WTC11 (cell line): Measurements from ENCODE around the gene MIB1. TPM values are rescaled to one million over a fixed set of nuclear protein-coding genes. Genes with fewer than 3 reads are reported as not detected.

Experiments used
- ATAC-seq: fragments of 200-7000 bp; cut with Tn5 transposase; 2 replicates; pipeline ENCODE4 v1.10.0; 2021; ENCODE audit warnings: mild to moderate bottlenecking, moderate library complexity
- CTCF ChIA-PET: fragments of 300-600 bp; sonication (Branson Sonifier 250); formaldehyde crosslinking; loops from one replicate; lab custom pipeline; 2021; ENCODE audit warnings: antibody characterized with exemption; lab: Charles Lee
- POLR2A ChIA-PET: fragments of 350-600 bp; sonication (Branson Sonifier 250); formaldehyde crosslinking; loops from one replicate; lab custom pipeline; 2021; ENCODE audit warnings: antibody characterized with exemption; lab: Charles Lee
- DNase-seq: peaks from one replicate; pipeline ENCODE4 v3.0.0; 2021; ENCODE audit warnings: low spot score
- H3K27ac Mint-ChIP-seq: 2 replicates; pipeline ENCODE4 v1.8.0; 2021; ENCODE audit warnings: mixed read lengths
- H3K27me3 Mint-ChIP-seq: 2 replicates; pipeline ENCODE4 v1.8.0; 2021; ENCODE audit warnings: low read depth, mild to moderate bottlenecking, moderate library complexity, mixed read lengths
- H3K36me3 Mint-ChIP-seq: 2 replicates; pipeline ENCODE4 v1.8.0; 2021; ENCODE audit warnings: mixed read lengths
- H3K4me1 Mint-ChIP-seq: 2 replicates; pipeline ENCODE4 v1.8.0; 2022; ENCODE audit warnings: mixed read lengths
- H3K4me3 Mint-ChIP-seq: 2 replicates; pipeline ENCODE4 v1.8.0; 2021; ENCODE audit warnings: mild to moderate bottlenecking, moderate library complexity, mixed read lengths
- H3K9me3 Mint-ChIP-seq: 2 replicates; pipeline ENCODE4 v1.8.0; 2021; ENCODE audit warnings: mixed read lengths
- ATF1 ChIP-seq: sonication (generic); formaldehyde crosslinking; IDR thresholded peaks from 2 replicates; pipeline ENCODE4 v1.8.1; 2023; ENCODE audit warnings: mild to moderate bottlenecking, moderate library complexity, missing genetic modification reagents
- CREB1 ChIP-seq: sonication (generic); formaldehyde crosslinking; IDR thresholded peaks from 2 replicates; pipeline ENCODE4 v1.8.0; 2023; ENCODE audit warnings: mild to moderate bottlenecking, missing genetic modification reagents
- CREM ChIP-seq: sonication (generic); formaldehyde crosslinking; IDR thresholded peaks from 2 replicates; pipeline ENCODE4 v1.8.1; 2022; ENCODE audit warnings: mild to moderate bottlenecking, missing genetic modification reagents, moderate library complexity
- E2F1 ChIP-seq: sonication (generic); formaldehyde crosslinking; IDR thresholded peaks from 2 replicates; pipeline ENCODE4 v1.8.0; 2022; ENCODE audit warnings: mild to moderate bottlenecking, missing genetic modification reagents
- ELF4 ChIP-seq: sonication (generic); formaldehyde crosslinking; IDR thresholded peaks from 2 replicates; pipeline ENCODE4 v1.8.1; 2022; ENCODE audit warnings: low read depth, mild to moderate bottlenecking, moderate library complexity, missing genetic modification reagents
- ETV6 ChIP-seq: sonication (generic); formaldehyde crosslinking; IDR thresholded peaks from 2 replicates; pipeline ENCODE4 v1.8.1; 2022; ENCODE audit warnings: mild to moderate bottlenecking, missing genetic modification reagents
- GABPB1 ChIP-seq: sonication (generic); formaldehyde crosslinking; IDR thresholded peaks from 2 replicates; pipeline ENCODE4 v1.8.1; 2023; ENCODE audit warnings: mild to moderate bottlenecking, missing genetic modification reagents
- IRF2 ChIP-seq: sonication (generic); formaldehyde crosslinking; IDR thresholded peaks from 2 replicates; pipeline ENCODE4 v1.8.0; 2022; ENCODE audit warnings: low read depth, missing genetic modification reagents, borderline replicate concordance
- NR2C2 ChIP-seq: sonication (generic); formaldehyde crosslinking; IDR thresholded peaks from 2 replicates; pipeline ENCODE4 v1.8.0; 2022; ENCODE audit warnings: mild to moderate bottlenecking, missing genetic modification reagents
- OVOL2 ChIP-seq: fragments of 250-450 bp; sonication (Bioruptor Pico); IDR thresholded peaks from 2 replicates; pipeline ENCODE4 v1.9.0; 2021; ENCODE audit warnings: mild to moderate bottlenecking, borderline replicate concordance
- RELA ChIP-seq: sonication (generic); formaldehyde crosslinking; IDR thresholded peaks from 2 replicates; pipeline ENCODE4 v1.8.1; 2022; ENCODE audit warnings: missing genetic modification reagents, mild to moderate bottlenecking, borderline replicate concordance
- SP1 ChIP-seq: sonication (generic); formaldehyde crosslinking; conservative IDR thresholded peaks from 2 replicates; pipeline ENCODE4 v1.8.1; 2022; ENCODE audit warnings: missing genetic modification reagents
- USF2 ChIP-seq: sonication (generic); formaldehyde crosslinking; IDR thresholded peaks from 2 replicates; pipeline ENCODE4 v1.8.1; 2023; ENCODE audit warnings: mild to moderate bottlenecking, missing genetic modification reagents, moderate library complexity
- ZNF138 ChIP-seq: sonication (generic); formaldehyde crosslinking; conservative IDR thresholded peaks from 2 replicates; pipeline ENCODE4 v1.8.1; 2022; ENCODE audit warnings: mild to moderate bottlenecking, moderate library complexity, missing genetic modification reagents
- ZNF232 ChIP-seq: sonication (generic); formaldehyde crosslinking; IDR thresholded peaks from 2 replicates; pipeline ENCODE4 v1.8.0; 2022; ENCODE audit warnings: mild to moderate bottlenecking, missing genetic modification reagents
- ZNF263 ChIP-seq: sonication (generic); formaldehyde crosslinking; IDR thresholded peaks from 2 replicates; pipeline ENCODE4 v1.8.1; 2022; ENCODE audit warnings: low read depth, mild to moderate bottlenecking, moderate library complexity, missing genetic modification reagents
- ZSCAN18 ChIP-seq: fragments of 250-450 bp; sonication (Bioruptor Pico); IDR thresholded peaks from 2 replicates; pipeline ENCODE4 v2.1.2; 2022; ENCODE audit warnings: mild to moderate bottlenecking, moderate library complexity
- total RNA-seq: library from RNA; stranded (reverse); gene quantifications from 3 replicates; pipeline ENCODE4 v1.2.3, GENCODE V29; 2021
- TF ChIP-seq, protein P1 (sequence below): sonication (generic); formaldehyde crosslinking; IDR thresholded peaks from 2 replicates; pipeline ENCODE4 v1.8.1; 2022; ENCODE audit warnings: low read depth, mild to moderate bottlenecking, moderate library complexity, missing genetic modification reagents, borderline replicate concordance
- TF ChIP-seq, protein P2 (sequence below): sonication (generic); formaldehyde crosslinking; IDR thresholded peaks from 2 replicates; pipeline ENCODE4 v1.8.1; 2022; ENCODE audit warnings: low read depth, missing genetic modification reagents, borderline replicate concordance
- TF ChIP-seq, protein P3 (sequence below): sonication (generic); formaldehyde crosslinking; IDR thresholded peaks from 2 replicates; pipeline ENCODE4 v1.8.1; 2023; ENCODE audit warnings: mild to moderate bottlenecking, missing genetic modification reagents
- TF ChIP-seq, protein P4 (sequence below): sonication (generic); formaldehyde crosslinking; IDR thresholded peaks from 2 replicates; pipeline ENCODE4 v1.8.1; 2022; ENCODE audit warnings: mild to moderate bottlenecking, moderate library complexity, missing genetic modification reagents

The MIB1 gene
- total RNA-seq, 1 experiment from 2014 or later, result 63.9 TPM

- TF ChIP-seq OVOL2 (CRISPR knock-in tag), result no peak
- TF ChIP-seq, all 79 proteins: peak for 0
Observed at GRCh38 chr18:21841570-21841969, 101.0 kb downstream of the MIB1 start (continued).

DNA sequence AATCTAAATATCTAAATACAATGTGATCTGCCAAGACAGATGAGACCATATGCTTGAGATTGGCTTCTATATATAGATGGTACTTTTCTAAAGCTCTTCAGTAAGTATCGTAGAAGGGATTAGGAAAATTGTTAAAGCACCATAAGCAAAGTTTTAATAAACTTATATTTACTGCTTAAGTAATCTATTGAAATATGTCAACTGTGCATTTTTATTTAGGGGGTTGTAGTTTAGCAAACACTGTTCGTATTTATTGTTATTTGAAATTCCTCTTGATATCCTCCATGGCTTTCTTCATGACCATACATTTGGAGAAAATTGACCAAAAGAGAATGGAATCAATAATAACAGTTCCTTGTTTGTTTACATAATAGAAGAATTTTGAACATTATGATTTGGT, 102.7 kb downstream of the MIB1 start:
- POLR2A ChIA-PET, result no interaction called here
- TF ChIP-seq ZSCAN18 (CRISPR knock-in tag) (no peak), ZNF232 (CRISPR knock-in tag) (no peak), SP1 (CRISPR knock-in tag) (no peak), USF2 (CRISPR knock-in tag) (no peak), CREB1 (no peak), CREM (no peak), GABPB1 (CRISPR knock-in tag) (no peak), ATF1 (CRISPR knock-in tag) (no peak), ZNF263 (CRISPR knock-in tag) (no peak), ELF4 (CRISPR knock-in tag) (no peak), E2F1 (no peak), IRF2 (CRISPR knock-in tag) (no peak), ZNF138 (CRISPR knock-in tag) (no peak), RELA (CRISPR knock-in tag) (no peak), NR2C2 (CRISPR knock-in tag) (no peak), ETV6 (no peak)
- TF ChIP-seq, protein P1, sequence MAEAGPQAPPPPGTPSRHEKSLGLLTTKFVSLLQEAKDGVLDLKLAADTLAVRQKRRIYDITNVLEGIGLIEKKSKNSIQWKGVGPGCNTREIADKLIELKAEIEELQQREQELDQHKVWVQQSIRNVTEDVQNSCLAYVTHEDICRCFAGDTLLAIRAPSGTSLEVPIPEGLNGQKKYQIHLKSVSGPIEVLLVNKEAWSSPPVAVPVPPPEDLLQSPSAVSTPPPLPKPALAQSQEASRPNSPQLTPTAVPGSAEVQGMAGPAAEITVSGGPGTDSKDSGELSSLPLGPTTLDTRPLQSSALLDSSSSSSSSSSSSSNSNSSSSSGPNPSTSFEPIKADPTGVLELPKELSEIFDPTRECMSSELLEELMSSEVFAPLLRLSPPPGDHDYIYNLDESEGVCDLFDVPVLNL (CRISPR knock-in tag), result no peak
- TF ChIP-seq, protein P2, sequence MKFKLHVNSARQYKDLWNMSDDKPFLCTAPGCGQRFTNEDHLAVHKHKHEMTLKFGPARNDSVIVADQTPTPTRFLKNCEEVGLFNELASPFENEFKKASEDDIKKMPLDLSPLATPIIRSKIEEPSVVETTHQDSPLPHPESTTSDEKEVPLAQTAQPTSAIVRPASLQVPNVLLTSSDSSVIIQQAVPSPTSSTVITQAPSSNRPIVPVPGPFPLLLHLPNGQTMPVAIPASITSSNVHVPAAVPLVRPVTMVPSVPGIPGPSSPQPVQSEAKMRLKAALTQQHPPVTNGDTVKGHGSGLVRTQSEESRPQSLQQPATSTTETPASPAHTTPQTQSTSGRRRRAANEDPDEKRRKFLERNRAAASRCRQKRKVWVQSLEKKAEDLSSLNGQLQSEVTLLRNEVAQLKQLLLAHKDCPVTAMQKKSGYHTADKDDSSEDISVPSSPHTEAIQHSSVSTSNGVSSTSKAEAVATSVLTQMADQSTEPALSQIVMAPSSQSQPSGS (CRISPR knock-in tag), result no peak
- TF ChIP-seq, protein P3, sequence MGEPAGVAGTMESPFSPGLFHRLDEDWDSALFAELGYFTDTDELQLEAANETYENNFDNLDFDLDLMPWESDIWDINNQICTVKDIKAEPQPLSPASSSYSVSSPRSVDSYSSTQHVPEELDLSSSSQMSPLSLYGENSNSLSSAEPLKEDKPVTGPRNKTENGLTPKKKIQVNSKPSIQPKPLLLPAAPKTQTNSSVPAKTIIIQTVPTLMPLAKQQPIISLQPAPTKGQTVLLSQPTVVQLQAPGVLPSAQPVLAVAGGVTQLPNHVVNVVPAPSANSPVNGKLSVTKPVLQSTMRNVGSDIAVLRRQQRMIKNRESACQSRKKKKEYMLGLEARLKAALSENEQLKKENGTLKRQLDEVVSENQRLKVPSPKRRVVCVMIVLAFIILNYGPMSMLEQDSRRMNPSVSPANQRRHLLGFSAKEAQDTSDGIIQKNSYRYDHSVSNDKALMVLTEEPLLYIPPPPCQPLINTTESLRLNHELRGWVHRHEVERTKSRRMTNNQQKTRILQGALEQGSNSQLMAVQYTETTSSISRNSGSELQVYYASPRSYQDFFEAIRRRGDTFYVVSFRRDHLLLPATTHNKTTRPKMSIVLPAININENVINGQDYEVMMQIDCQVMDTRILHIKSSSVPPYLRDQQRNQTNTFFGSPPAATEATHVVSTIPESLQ (CRISPR knock-in tag), result no peak
- TF ChIP-seq, protein P4, sequence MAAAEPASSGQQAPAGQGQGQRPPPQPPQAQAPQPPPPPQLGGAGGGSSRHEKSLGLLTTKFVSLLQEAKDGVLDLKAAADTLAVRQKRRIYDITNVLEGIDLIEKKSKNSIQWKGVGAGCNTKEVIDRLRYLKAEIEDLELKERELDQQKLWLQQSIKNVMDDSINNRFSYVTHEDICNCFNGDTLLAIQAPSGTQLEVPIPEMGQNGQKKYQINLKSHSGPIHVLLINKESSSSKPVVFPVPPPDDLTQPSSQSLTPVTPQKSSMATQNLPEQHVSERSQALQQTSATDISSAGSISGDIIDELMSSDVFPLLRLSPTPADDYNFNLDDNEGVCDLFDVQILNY, result no peak
- DNase-seq (no peak), ATAC-seq (no peak)
- Mint-ChIP-seq H3K4me3 (no peak overlapping the region), H3K36me3 (peaks cover 60% of the 10 kb centered on the region), H3K9me3 (no peaks in the 10 kb centered on the region), H3K4me1 (no peaks in the 10 kb centered on the region), H3K27me3 (no peaks in the 10 kb centered on the region), H3K27ac (no peak overlapping the region)
- CTCF ChIA-PET, result no interaction called here
